ENCODE measurements around the gene KCNH1.

GRCh38 chr1:211129776-211130175 lies 4.2 kb downstream of the KCNH1 start:
- TF ChIP-seq, protein P1, sequence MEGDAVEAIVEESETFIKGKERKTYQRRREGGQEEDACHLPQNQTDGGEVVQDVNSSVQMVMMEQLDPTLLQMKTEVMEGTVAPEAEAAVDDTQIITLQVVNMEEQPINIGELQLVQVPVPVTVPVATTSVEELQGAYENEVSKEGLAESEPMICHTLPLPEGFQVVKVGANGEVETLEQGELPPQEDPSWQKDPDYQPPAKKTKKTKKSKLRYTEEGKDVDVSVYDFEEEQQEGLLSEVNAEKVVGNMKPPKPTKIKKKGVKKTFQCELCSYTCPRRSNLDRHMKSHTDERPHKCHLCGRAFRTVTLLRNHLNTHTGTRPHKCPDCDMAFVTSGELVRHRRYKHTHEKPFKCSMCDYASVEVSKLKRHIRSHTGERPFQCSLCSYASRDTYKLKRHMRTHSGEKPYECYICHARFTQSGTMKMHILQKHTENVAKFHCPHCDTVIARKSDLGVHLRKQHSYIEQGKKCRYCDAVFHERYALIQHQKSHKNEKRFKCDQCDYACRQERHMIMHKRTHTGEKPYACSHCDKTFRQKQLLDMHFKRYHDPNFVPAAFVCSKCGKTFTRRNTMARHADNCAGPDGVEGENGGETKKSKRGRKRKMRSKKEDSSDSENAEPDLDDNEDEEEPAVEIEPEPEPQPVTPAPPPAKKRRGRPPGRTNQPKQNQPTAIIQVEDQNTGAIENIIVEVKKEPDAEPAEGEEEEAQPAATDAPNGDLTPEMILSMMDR (IDR thresholded peaks at IDR 0.05 in 2 of 3, conservative IDR thresholded peaks at IDR 0.05 in 1 of 3; ENCODE audit: borderline replicate concordance in 1 of 3, insufficient read depth in 1 of 3, low read depth in 2 of 3, low read length in 2 of 3): no peak
- TF ChIP-seq MAX (IDR thresholded peaks at IDR 0.05) (no peak), CEBPB (IDR thresholded peaks at IDR 0.05; ENCODE audit: low read depth) (no peak), JUND (IDR thresholded peaks at IDR 0.05) (no peak), SIN3A (IDR thresholded peaks at IDR 0.05; ENCODE audit: low read depth) (no peak)

Data from HCT116 (cell line).